Stimulated activated CD8-positive, alpha-beta memory T cell treated with anti-CD3 and anti-CD28 coated beads, Interleukin-15, amount 100 ng/mL, for 4 hours (primary cell): ENCODE data around the gene DYNLT4.
"Not testable (repeated sequence)": the region's sequence is repeated elsewhere in the genome, so short reads cannot be mapped to it uniquely, and the experiment has no call there.

Experiments
- DNase-seq, 2 donors: peaks; one replicate each; pipeline ENCODE4 v3.0.0-alpha.2; 2020; ENCODE audit warnings: low read depth in 2 of 2

DYNLT4 gene

GRCh38 chr1:44808938-44809917, 2.1 kb upstream of the DYNLT4 start:
- peak; percentile 70 to 87 for DNase-seq

GRCh38 chr1:44808063-44808937, 1.1 kb upstream of the DYNLT4 start, which contains the start of gene BTBD19:
Gene BTBD19, plus strand, starts transcription at chr1:44808523. Its CDS starts 298 bp downstream, at chr1:44808821.
- peak; percentile 57 to 71 for DNase-seq

GRCh38 chr1:44807364-44808062, 362 bp upstream of the DYNLT4 start:
- peak; percentile 71 to 86 for DNase-seq

- no peak for DNase-seq
Observed at GRCh38 chr1:44806025-44806703, 987 bp downstream of the DYNLT4 start.

GRCh38 chr1:44805311-44806024, 1.7 kb downstream of the DYNLT4 start:
- DNase-seq: no peak

- no peak for DNase-seq
Observed at GRCh38 chr1:44803312-44804095, 3.6 kb downstream of the DYNLT4 start.

- no peak for DNase-seq
Observed at GRCh38 chr1:44803062-44803311, 4.2 kb downstream of the DYNLT4 start.

- no peak for DNase-seq
Observed at GRCh38 chr1:44802306-44803061, 4.7 kb downstream of the DYNLT4 start.

- DNase-seq: peak in 1 of 2 donors; percentile 49
Observed at GRCh38 chr1:44801491-44802305, 5.5 kb downstream of the DYNLT4 start.

- DNase-seq: peak; percentile 95 to 97
Observed at GRCh38 chr1:44799770-44800584, 7.2 kb downstream of the DYNLT4 start, which contains the start of gene PLK3. Gene PLK3, plus strand, starts transcription at chr1:44800377. Its CDS starts 87 bp downstream, at chr1:44800464.

- no peak for DNase-seq
Observed at GRCh38 chr1:44798481-44799365, 8.4 kb downstream of the DYNLT4 start.

- DNase-seq: not testable (repeated sequence)
Observed at GRCh38 chr1:44797886-44798285, 9.3 kb downstream of the DYNLT4 start.

GRCh38 chr1:44792736-44793502, 14.2 kb downstream of the DYNLT4 start:
- DNase-seq: no peak

- no peak for DNase-seq
Observed at GRCh38 chr1:44790968-44791801, 16.0 kb downstream of the DYNLT4 start.
